ENCODE measurements around the gene GRIK5.

Gene GRIK5

GRCh38 chr19:42010245-42011126 lies 59.5 kb downstream of the GRIK5 start:
- TF ChIP-seq TAF1 (IDR thresholded peaks at IDR 0.05; ENCODE audit: borderline replicate concordance, insufficient read depth, low read length), result no peak
- TF ChIP-seq FOXP2 (optimal IDR thresholded peaks at IDR 0.05; ENCODE audit: borderline replicate concordance, extremely low read depth, extremely low read length, insufficient read depth), result no peak
- TF ChIP-seq POLR2AphosphoS5 (IDR thresholded peaks at IDR 0.05; ENCODE audit: low read depth, low read length), result no peak
- no peak for TF ChIP-seq SIN3A (IDR thresholded peaks at IDR 0.05; ENCODE audit: borderline replicate concordance, insufficient read depth, low read length)
- TF ChIP-seq REST (IDR thresholded peaks at IDR 0.05; ENCODE audit: insufficient read depth in 1 of 2, low read depth in 2 of 2, low read length in 2 of 2), result no peak

- TF ChIP-seq REST (IDR thresholded peaks at IDR 0.05; ENCODE audit: insufficient read depth in 1 of 2, low read depth in 2 of 2, low read length in 2 of 2) (no peak), TAF1 (IDR thresholded peaks at IDR 0.05; ENCODE audit: borderline replicate concordance, insufficient read depth, low read length) (no peak), FOXP2 (optimal IDR thresholded peaks at IDR 0.05; ENCODE audit: borderline replicate concordance, extremely low read depth, extremely low read length, insufficient read depth) (no peak), SIN3A (IDR thresholded peaks at IDR 0.05; ENCODE audit: borderline replicate concordance, insufficient read depth, low read length) (no peak), POLR2AphosphoS5 (IDR thresholded peaks at IDR 0.05; ENCODE audit: low read depth, low read length) (no peak)
These were observed 63.4 kb downstream of the GRIK5 start for GRCh38 chr19:42006569-42006968.

- TF ChIP-seq TAF1 (IDR thresholded peaks at IDR 0.05; ENCODE audit: borderline replicate concordance, insufficient read depth, low read length) (no peak), SIN3A (IDR thresholded peaks at IDR 0.05; ENCODE audit: borderline replicate concordance, insufficient read depth, low read length) (no peak), FOXP2 (optimal IDR thresholded peaks at IDR 0.05; ENCODE audit: borderline replicate concordance, extremely low read depth, extremely low read length, insufficient read depth) (no peak), POLR2AphosphoS5 (IDR thresholded peaks at IDR 0.05; ENCODE audit: low read depth, low read length) (no peak), REST (IDR thresholded peaks at IDR 0.05; ENCODE audit: insufficient read depth in 1 of 2, low read depth in 2 of 2, low read length in 2 of 2) (no peak)
These were observed 64.5 kb downstream of the GRIK5 start for GRCh38 chr19:42005504-42005903.

DNA sequence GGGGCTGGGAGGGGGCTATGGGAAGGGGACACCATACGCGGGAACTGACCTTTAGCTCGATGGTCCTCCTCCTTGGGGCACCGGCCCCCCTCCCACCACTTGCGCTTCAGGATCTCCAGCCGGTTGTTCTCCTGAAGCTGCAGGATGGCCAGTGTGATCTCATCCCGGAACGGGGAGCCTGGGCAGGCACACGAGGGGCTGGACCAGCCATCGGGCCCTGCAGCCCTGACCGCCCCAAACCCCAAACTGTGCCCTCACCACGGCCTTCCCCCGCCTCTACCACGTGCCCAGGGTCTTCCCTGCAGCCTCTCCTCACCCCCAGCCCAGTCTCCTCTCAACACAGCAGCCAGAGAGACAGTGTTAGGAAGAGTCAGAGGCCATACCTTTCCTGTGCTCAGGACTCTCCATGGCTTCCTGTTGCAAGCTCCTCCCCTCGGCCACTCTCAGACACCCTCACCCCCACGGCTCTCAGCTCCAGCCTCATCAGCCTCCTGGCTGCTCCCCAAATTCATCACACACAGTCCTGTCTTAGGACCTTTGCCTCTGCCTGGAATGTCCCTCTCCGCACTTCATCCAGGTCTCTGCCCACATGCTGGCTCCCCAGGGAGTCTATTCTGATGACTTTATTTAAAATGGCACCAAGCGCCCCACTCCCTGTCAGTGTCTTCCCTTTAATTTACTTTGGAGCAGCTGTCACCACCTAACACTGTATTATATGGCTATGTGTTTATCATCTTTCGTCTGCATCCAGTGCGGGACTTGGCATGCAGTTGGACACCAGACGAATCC lies 66.3 kb downstream of the GRIK5 start:
- no peak for TF ChIP-seq REST (IDR thresholded peaks at IDR 0.05; ENCODE audit: insufficient read depth in 1 of 2, low read depth in 2 of 2, low read length in 2 of 2)

Measured in PFSK-1 (cell line).